GM23248 (cell line): Measurements from ENCODE around the gene ALKBH3. TPM values are rescaled to one million over a fixed set of nuclear protein-coding genes. Genes with fewer than 3 reads are reported as not detected.
A peak's percentile ranks its signal among the peaks of the same experiment; 100 is the strongest.

Experiments
- DNase-seq: peaks from one replicate; pipeline ENCODE4 v3.0.0-alpha.2; 2015
- H2AFZ ChIP-seq: fragments of 200-600 bp; sonication (generic); 2 replicates; pipeline ENCODE4 v1.6.1; 2016; ENCODE audit warnings: antibody characterized with exemption
- H3F3A ChIP-seq: fragments of 200-600 bp; sonication (generic); 2 replicates; pipeline ENCODE4 v1.6.1; 2016; ENCODE audit warnings: mild to moderate bottlenecking, antibody characterized with exemption, mixed run types; ENCODE audit not compliant: insufficient read depth
- H3K27ac ChIP-seq: fragments of 200-600 bp; sonication (generic); 2 replicates; pipeline ENCODE4 v1.5.1; 2016; ENCODE audit warnings: mild to moderate bottlenecking
- H3K27me3 ChIP-seq: fragments of 200-600 bp; sonication (generic); replicated peaks from 2 replicates; pipeline ENCODE4 v1.6.1; 2016; ENCODE audit warnings: mild to moderate bottlenecking; ENCODE audit not compliant: insufficient read depth
- H3K36me3 ChIP-seq: fragments of 200-600 bp; sonication (generic); 2 replicates; pipeline ENCODE4 v1.6.1; 2016; ENCODE audit warnings: low read depth, mild to moderate bottlenecking
- H3K4me1 ChIP-seq: fragments of 200-600 bp; sonication (generic); 2 replicates; pipeline ENCODE4 v1.6.1; 2016; ENCODE audit warnings: mild to moderate bottlenecking; ENCODE audit not compliant: insufficient read depth
- H3K4me2 ChIP-seq: fragments of 200-600 bp; sonication (generic); one replicate; pipeline ENCODE4 v1.6.1; 2016; ENCODE audit warnings: mild to moderate bottlenecking; ENCODE audit not compliant: unreplicated experiment
- H3K4me3 ChIP-seq: fragments of 200-600 bp; sonication (generic); 2 replicates; pipeline ENCODE4 v1.5.1; 2016; ENCODE audit warnings: mild to moderate bottlenecking
- H3K79me2 ChIP-seq: fragments of 200-600 bp; sonication (generic); 2 replicates; pipeline ENCODE4 v1.6.1; 2016; ENCODE audit warnings: mild to moderate bottlenecking; ENCODE audit not compliant: insufficient read depth
- H3K9ac ChIP-seq: fragments of 200-600 bp; sonication (generic); 2 replicates; pipeline ENCODE4 v1.6.1; 2016; ENCODE audit warnings: mild to moderate bottlenecking
- H3K9me2 ChIP-seq: fragments of 200-600 bp; sonication (generic); 2 replicates; pipeline ENCODE4 v1.6.1; 2016; ENCODE audit warnings: mixed run types, mild to moderate bottlenecking, moderate library complexity; ENCODE audit not compliant: insufficient read depth
- H3K9me3 ChIP-seq: fragments of 200-600 bp; sonication (generic); one replicate; pipeline ENCODE4 v1.6.1; 2017; ENCODE audit warnings: low read depth
- H4K20me1 ChIP-seq: fragments of 200-600 bp; sonication (generic); 2 replicates; pipeline ENCODE4 v1.6.0; 2016; ENCODE audit not compliant: insufficient read depth
- EZH2 ChIP-seq: fragments of 200-600 bp; sonication (generic); IDR thresholded peaks from 2 replicates; pipeline ENCODE4 v1.6.1; 2018; ENCODE audit warnings: antibody characterized with exemption, mild to moderate bottlenecking; ENCODE audit not compliant: insufficient read depth, poor library complexity, severe bottlenecking
- EZH2phosphoT487 ChIP-seq: fragments of 200-600 bp; sonication (generic); IDR thresholded peaks from 2 replicates; pipeline ENCODE4 v1.6.1; 2018; ENCODE audit warnings: antibody characterized with exemption, moderate library complexity, mild to moderate bottlenecking, low read depth; ENCODE audit not compliant: insufficient read depth
- WGBS, 2 experiments: methylation state at CpG; one replicate each; pipeline ENCODE4 v1.1.6; 2015 to 2017; ENCODE audit warnings: low lambda C conversion rate in 2 of 2, low coverage in 1 of 2; ENCODE audit errors: missing lambda C conversion rate in 2 of 2; 5-methylcytosine and 5-hydroxymethylcytosine counted together
- in situ Hi-C: fragments of 300-500 bp; cut with MboI; formaldehyde crosslinking; loops from 2 replicates; pipeline ENCODE4 v1.15.0; 2020
- polyA plus RNA-seq: library from polyadenylated mRNA; unstranded; fragments of >200 nt; fragmentation: Nextera tagmentation; extraction: Ambion mirVana; gene quantifications from 2 replicates; pipeline ENCODE4 v1.2.1, GENCODE V29; 2016
- total RNA-seq: library from RNA; depleted of rRNA; stranded (reverse); fragments of >200 nt; shearing (Covaris generic); gene quantifications from 2 replicates; pipeline ENCODE4 v1.2.3, GENCODE V29; 2014

ALKBH3 gene
- total and polyA plus RNA-seq, 2 experiments from 2014 or later = 29.3 to 36.6 TPM

DNA sequence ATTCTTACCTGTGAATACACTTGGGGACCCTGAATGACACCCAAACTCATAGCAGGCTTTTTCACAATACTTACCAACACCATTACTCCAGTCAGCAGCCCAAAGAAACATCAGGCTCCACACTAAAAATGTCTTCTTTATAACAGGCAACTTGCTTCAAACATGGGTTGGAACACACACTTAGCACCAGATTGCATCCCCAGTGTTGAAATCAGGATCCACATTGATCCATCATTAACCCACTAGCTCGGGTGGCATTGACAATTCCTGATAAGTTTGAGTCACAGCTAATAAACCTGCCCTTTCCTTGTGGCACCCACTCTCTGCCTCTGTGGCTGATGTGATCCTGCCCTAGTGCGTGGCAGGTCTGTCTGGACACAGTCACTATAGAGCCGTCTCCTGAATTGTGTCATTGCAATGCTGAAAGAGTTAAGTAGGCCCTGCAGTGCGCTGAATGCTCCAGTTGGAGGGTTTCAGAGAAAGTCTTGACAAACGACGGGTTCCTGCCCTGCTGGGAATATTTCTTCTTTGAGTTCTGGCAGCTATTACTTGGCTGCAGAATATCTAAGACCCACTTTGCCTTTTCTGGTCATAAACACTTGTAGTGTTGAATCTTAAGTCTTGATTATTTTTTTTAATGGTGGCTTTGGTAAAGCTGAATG lies 42.2 kb downstream of the ALKBH3 start:
- no peaks in the 10 kb centered on the region for H4K20me1 ChIP-seq
- peak overlapping the region; percentile 45; the same call in 1 of the 2 replicates for H3K9ac ChIP-seq
- in situ Hi-C loops = no loop called here
- WGBS, 2 experiments = 40 to 49% methylated on average over 6 of the region's 6 CpGs
- no peak overlapping the region for H2AFZ ChIP-seq
- H3K27ac ChIP-seq = peak overlapping the region; percentile 55
- H3F3A ChIP-seq = peaks cover 42% of the 10 kb centered on the region
- 0 out of 2 replicates have a peak, but pooled peaks cover 9% of the 10 kb centered on the region for H3K36me3 ChIP-seq
- no peak overlapping the region for H3K4me3 ChIP-seq
- no peak overlapping the region for H3K4me2 ChIP-seq
- no peaks in the 10 kb centered on the region for H3K9me2 ChIP-seq
- TF ChIP-seq EZH2phosphoT487 (no peak), EZH2 (no peak)
- H3K4me1 ChIP-seq = peaks cover 28% of the 10 kb centered on the region
- no peaks in the 10 kb centered on the region for H3K79me2 ChIP-seq
- no peaks in the 10 kb centered on the region for H3K9me3 ChIP-seq
- no peaks in the 10 kb centered on the region for H3K27me3 ChIP-seq
- no peak for DNase-seq

DNA sequence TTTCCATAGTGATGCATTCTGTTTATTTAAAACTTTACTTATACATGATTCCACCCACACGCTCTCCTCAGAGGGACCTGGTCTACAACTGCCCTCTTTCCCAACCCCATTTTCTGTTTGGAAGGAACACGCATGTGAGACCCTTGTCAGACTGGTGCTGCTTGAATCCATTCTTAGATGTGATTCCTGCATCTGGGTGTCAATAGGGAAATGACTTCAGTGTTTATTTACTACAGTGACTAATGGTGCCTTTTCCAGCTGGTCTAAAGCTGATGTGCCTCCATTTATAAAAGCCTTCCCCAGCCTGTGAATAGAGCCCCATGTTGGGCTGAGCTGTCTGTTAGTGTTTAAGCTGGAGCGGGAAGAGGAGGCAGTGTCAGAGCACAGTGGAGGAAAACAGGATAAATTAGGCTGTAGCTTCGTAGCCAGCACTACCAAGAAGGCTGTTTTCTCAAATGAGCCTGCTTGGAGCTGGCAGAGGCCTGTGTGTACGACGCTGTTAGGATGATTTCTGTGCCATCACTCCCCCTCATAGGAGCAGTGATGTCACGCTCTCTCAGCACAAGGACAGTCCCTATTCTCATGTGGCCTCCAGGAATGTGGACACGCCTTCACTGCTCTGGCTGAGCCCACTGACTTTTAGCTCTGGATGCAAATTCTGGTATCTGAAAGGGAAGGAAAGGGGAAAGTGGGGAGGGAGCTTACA lies 42.9 kb downstream of the ALKBH3 start:
- Histone ChIP-seq H3K9me2 (no peaks in the 10 kb centered on the region), H3K4me1 (peaks cover 28% of the 10 kb centered on the region), H3K9ac (peak overlapping the region; percentile 45; the same call in 1 of the 2 replicates), H4K20me1 (no peaks in the 10 kb centered on the region), H3K27ac (peak overlapping the region; percentile 55), H3K79me2 (no peaks in the 10 kb centered on the region), H2AFZ (0 out of 2 replicates have a peak overlapping the region, but pooled peaks have one; percentile 23), H3K4me2 (peak overlapping the region; percentile 36), H3K36me3 (0 out of 2 replicates have a peak, but pooled peaks cover 3% of the 10 kb centered on the region), H3K9me3 (no peaks in the 10 kb centered on the region), H3K4me3 (no peak overlapping the region), H3K27me3 (no peaks in the 10 kb centered on the region), H3F3A (peaks cover 42% of the 10 kb centered on the region)
- in situ Hi-C loops = no loop called here
- TF ChIP-seq EZH2phosphoT487 (no peak), EZH2 (no peak)
- peak; percentile 75 for DNase-seq
- 24 to 26% methylated on average over 8 of the region's 8 CpGs for WGBS, 2 experiments

DNA sequence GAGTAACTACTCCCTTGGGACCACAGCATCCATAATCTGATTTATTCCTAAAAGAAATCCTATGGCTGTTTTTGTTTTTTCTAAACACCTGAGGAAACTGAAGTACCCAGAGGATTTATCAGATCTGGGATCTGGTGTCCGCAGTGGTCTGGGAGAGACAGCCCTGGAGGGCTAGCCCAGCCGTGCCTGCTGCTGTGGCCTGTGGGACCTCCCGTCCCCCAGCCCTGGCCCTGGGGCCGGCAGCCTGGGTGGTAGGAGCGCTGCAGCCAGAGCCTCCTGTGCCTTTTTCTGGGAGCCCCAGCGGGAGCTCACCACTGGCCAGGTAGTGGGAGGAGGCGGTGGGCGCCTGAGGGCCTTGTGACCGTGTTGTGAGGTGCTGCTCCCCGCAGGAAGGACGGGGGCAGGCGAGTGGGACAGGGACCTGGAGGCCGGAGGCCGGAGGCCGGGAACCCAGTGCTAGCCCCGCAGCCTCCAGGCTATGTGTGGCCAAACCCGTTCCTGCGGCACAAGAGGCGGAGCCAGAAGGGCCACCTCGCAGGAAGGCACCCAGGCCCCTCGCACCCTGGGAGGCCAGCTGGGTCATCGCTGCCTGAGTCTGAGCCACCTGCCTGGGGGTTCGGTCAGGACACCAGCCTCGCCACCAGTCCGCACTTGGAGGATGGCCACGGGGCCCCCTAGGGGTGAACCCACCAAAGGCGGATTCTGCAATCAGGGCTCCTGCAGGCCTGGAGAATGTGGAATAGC lies 43.7 kb downstream of the ALKBH3 start:
- Histone ChIP-seq H3K27me3 (no peaks in the 10 kb centered on the region), H3K4me3 (no peak overlapping the region), H3K79me2 (no peaks in the 10 kb centered on the region), H3K4me1 (peaks cover 28% of the 10 kb centered on the region), H3K36me3 (no peaks in the 10 kb centered on the region), H3K9me3 (no peaks in the 10 kb centered on the region), H3K9me2 (no peaks in the 10 kb centered on the region), H3F3A (peaks cover 37% of the 10 kb centered on the region), H3K4me2 (peak overlapping the region; percentile 36), H2AFZ (no peak overlapping the region), H4K20me1 (no peaks in the 10 kb centered on the region), H3K9ac (peak overlapping the region; percentile 45; the same call in 1 of the 2 replicates), H3K27ac (peak overlapping the region; percentile 55)
- DNase-seq = no peak
- TF ChIP-seq EZH2 (no peak), EZH2phosphoT487 (no peak)
- WGBS, 2 experiments = 70 to 78% methylated on average over 21 to 26 of the region's 27 CpGs
- in situ Hi-C loops = no loop called here

DNA sequence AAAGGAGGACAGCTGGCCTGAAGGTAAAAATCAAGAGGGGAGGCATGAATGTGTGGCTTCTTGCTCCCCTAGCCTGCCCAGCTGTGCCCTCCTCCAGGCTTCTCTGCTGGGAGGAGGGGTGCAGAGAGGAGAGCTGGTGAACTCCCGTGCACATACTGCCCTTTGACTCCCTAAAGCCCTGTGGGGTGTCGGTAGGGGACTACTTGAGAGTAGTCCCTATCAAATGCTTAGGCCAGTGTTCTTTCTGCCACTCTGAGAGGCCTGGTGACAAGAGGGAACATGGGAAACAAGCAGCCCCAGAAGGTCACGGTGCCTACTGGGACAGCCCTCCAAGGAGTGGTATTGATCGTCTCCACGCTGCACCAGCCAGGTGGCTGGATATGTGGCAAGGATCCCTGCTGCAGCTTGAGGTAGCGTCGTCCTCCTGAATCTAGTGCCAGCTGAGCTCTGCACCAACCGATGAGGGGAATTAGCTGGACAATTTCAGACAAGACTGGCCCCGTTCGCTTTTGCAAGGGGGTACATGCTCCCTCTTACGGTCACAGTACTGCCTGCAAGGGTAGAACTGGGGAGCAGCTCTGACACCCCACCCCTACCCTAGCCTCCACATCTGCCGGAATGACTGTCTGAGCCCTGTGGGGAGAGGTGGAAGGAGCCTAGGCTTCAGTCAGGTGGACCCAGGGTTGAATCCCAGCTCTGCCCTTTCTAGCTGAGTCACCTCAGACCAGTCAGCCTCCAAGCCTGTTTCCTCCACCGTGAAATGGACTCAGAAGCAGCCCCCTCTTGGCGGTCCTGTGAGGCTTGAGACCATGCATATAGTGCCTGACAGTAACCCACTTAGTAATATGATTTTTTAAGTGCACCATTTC lies 44.7 kb downstream of the ALKBH3 start:
- Histone ChIP-seq H3K4me1 (peaks cover 20% of the 10 kb centered on the region), H3K27ac (no peak overlapping the region)

More for the DNA sequence above, 44.7 kb downstream of the ALKBH3 start:
- no peak for TF ChIP-seq EZH2
- TF ChIP-seq EZH2phosphoT487 = no peak
- H3K9ac ChIP-seq = no peak overlapping the region
- 87 to 88% methylated on average over 14 of the region's 14 CpGs for WGBS, 2 experiments
- no peak overlapping the region for H2AFZ ChIP-seq
- no peaks in the 10 kb centered on the region for H3K36me3 ChIP-seq
- H3K9me2 ChIP-seq = no peaks in the 10 kb centered on the region
- in situ Hi-C loops = no loop called here
- no peaks in the 10 kb centered on the region for H3K9me3 ChIP-seq
- peaks cover 27% of the 10 kb centered on the region for H3F3A ChIP-seq
- no peaks in the 10 kb centered on the region for H3K27me3 ChIP-seq
- no peak overlapping the region for H3K4me2 ChIP-seq
- no peaks in the 10 kb centered on the region for H3K79me2 ChIP-seq
- H3K4me3 ChIP-seq = no peak overlapping the region
- DNase-seq = no peak
- no peaks in the 10 kb centered on the region for H4K20me1 ChIP-seq
